PC-3 (cell line): ENCODE data around the gene FBLN1. TPM values are rescaled to one million over a fixed set of nuclear protein-coding genes. Genes with fewer than 3 reads are reported as not detected.

Experiments used
- ATAC-seq: fragments of 200-7000 bp; cut with Tn5 transposase; 2 replicates; pipeline ENCODE4 v1.9.1; 2020; ENCODE audit warnings: mild to moderate bottlenecking, moderate library complexity
- BruUV-seq: library from RNA; stranded (reverse); fragments of 400-500 nt; replicated peaks from 2 replicates; lab custom pipeline; 2021; lab: Mats Ljungman, UMichigan
- CTCF ChIA-PET: fragments of 300-600 bp; sonication (Branson Sonifier 250); formaldehyde crosslinking; loops from one replicate; lab custom pipeline; 2022; ENCODE audit warnings: antibody characterized with exemption; lab: Charles Lee
- POLR2A ChIA-PET: fragments of 300-600 bp; sonication (Branson Sonifier 250); formaldehyde crosslinking; loops from one replicate; lab custom pipeline; 2022; ENCODE audit warnings: antibody characterized with exemption; ENCODE audit not compliant: unreplicated experiment; lab: Charles Lee
- DNase-seq: peaks from one replicate; pipeline ENCODE4 v3.0.0-alpha.2; 2015
- H2AFZ ChIP-seq: fragments of 300-600 bp; sonication (generic); 2 replicates; pipeline ENCODE4 v1.6.0; 2016; ENCODE audit warnings: antibody characterized with exemption, low read length
- H3F3A ChIP-seq: fragments of 300-600 bp; sonication (generic); one replicate; pipeline ENCODE4 v1.6.0; 2017; ENCODE audit warnings: antibody characterized with exemption, low read length, control low read depth, mild to moderate bottlenecking; ENCODE audit not compliant: unreplicated experiment
- H3K27ac ChIP-seq: fragments of 300-600 bp; sonication (generic); 2 replicates; pipeline ENCODE4 v1.5.1; 2016; ENCODE audit warnings: mild to moderate bottlenecking, low read length
- H3K27me3 ChIP-seq: fragments of 300-600 bp; sonication (generic); 2 replicates; pipeline ENCODE4 v1.6.1; 2016; ENCODE audit warnings: low read length, mixed read lengths
- H3K36me3 ChIP-seq: fragments of 300-600 bp; sonication (generic); 2 replicates; pipeline ENCODE4 v1.6.1; 2016; ENCODE audit warnings: low read depth, mixed run types, low read length, mixed read lengths
- H3K4me1 ChIP-seq: fragments of 300-600 bp; sonication (generic); 2 replicates; pipeline ENCODE4 v1.5.1; 2016; ENCODE audit warnings: low read length; ENCODE audit not compliant: insufficient read depth
- H3K4me2 ChIP-seq: fragments of 300-600 bp; sonication (generic); 2 replicates; pipeline ENCODE4 v1.6.0; 2016; ENCODE audit warnings: low read length
- H3K4me3 ChIP-seq: fragments of 300-600 bp; sonication (generic); 2 replicates; pipeline ENCODE4 v1.5.1; 2016; ENCODE audit warnings: mild to moderate bottlenecking, low read length, mixed read lengths
- H3K79me2 ChIP-seq: fragments of 300-600 bp; sonication (generic); 2 replicates; pipeline ENCODE4 v1.6.1; 2017; ENCODE audit warnings: low read length, mixed read lengths
- H3K9ac ChIP-seq: fragments of 300-600 bp; sonication (generic); 2 replicates; pipeline ENCODE4 v1.6.0; 2016; ENCODE audit warnings: mild to moderate bottlenecking, low read length
- H3K9me2 ChIP-seq: fragments of 300-600 bp; sonication (generic); replicated peaks from 2 replicates; pipeline ENCODE4 v1.6.1; 2016; ENCODE audit warnings: mixed run types, low read length, mixed read lengths
- H3K9me3 ChIP-seq: fragments of 300-600 bp; sonication (generic); 2 replicates; pipeline ENCODE4 v1.6.1; 2016; ENCODE audit warnings: low read length, mixed read lengths
- H4K20me1 ChIP-seq: fragments of 300-600 bp; sonication (generic); 2 replicates; pipeline ENCODE4 v1.6.1; 2016; ENCODE audit warnings: low read length, mixed read lengths
- CTCF ChIP-seq: fragments of 300-600 bp; sonication (generic); conservative IDR thresholded peaks from 2 replicates; pipeline ENCODE4 v1.5.1; 2017; ENCODE audit warnings: antibody characterized with exemption, low read depth, mild to moderate bottlenecking, low read length
- EZH2 ChIP-seq: fragments of 300-600 bp; sonication (generic); IDR thresholded peaks from one replicate; pipeline ENCODE4 v1.6.1; 2017; ENCODE audit warnings: antibody characterized with exemption, mild to moderate bottlenecking, low read length; ENCODE audit not compliant: unreplicated experiment
- EZH2phosphoT487 ChIP-seq: fragments of 300-600 bp; sonication (generic); IDR thresholded peaks from 2 replicates; pipeline ENCODE4 v1.6.1; 2018; ENCODE audit warnings: mild to moderate bottlenecking, antibody characterized with exemption, low read length, borderline replicate concordance
- intact Hi-C: fragments of 100-400 bp; cut with micrococcal nuclease; formaldehyde crosslinking; loops from 2 replicates; pipeline ENCODE4 v1.9.0; 2023
- total RNA-seq: library from RNA; depleted of rRNA; stranded (reverse); fragments of >200 nt; gene quantifications from 2 replicates; pipeline ENCODE4 v1.2.3, GENCODE V29; 2014

Gene FBLN1
- total RNA-seq, 1 experiment from 2014 or later, result 13.4 TPM

DNA sequence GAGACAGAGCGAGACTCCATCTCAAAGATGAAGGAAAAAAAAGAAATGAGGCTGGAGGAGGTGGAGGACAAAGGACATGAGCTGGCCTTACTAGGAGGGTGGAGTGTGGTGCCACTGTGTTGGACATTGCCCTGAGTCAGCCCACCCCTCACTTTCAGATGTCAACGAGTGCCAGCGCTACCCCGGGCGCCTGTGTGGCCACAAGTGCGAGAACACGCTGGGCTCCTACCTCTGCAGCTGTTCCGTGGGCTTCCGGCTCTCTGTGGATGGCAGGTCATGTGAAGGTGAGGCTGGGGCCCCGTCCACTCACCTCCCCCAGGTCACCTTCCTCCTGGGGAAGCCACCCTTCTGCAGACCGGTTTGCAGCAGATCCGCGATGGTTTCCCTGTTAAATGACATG, 40.6 kb downstream of the FBLN1 start:
- no TSS peak for BruUV-seq
- H3K9me2 ChIP-seq, result no peaks in the 10 kb centered on the region
- no peaks in the 10 kb centered on the region for H4K20me1 ChIP-seq
- no peak overlapping the region for H3K4me2 ChIP-seq
- no peaks in the 10 kb centered on the region for H3F3A ChIP-seq
- DNase-seq (no peak), ATAC-seq (no peak)
- H3K9ac ChIP-seq, result no peak overlapping the region
- no peak for TF ChIP-seq EZH2phosphoT487
- TF ChIP-seq EZH2, result no peak
- no peak for TF ChIP-seq CTCF
- H3K27me3 ChIP-seq, result no peaks in the 10 kb centered on the region
- no peaks in the 10 kb centered on the region for H3K4me1 ChIP-seq
- CTCF ChIA-PET, result no interaction called here
- POLR2A ChIA-PET, result no interaction called here
- no peak overlapping the region for H3K27ac ChIP-seq
- H3K4me3 ChIP-seq, result no peak overlapping the region
- intact Hi-C loops, result no loop called here
- H3K79me2 ChIP-seq, result no peaks in the 10 kb centered on the region
- H3K36me3 ChIP-seq, result no peaks in the 10 kb centered on the region
- no peaks in the 10 kb centered on the region for H3K9me3 ChIP-seq
- H2AFZ ChIP-seq, result no peak overlapping the region

DNA sequence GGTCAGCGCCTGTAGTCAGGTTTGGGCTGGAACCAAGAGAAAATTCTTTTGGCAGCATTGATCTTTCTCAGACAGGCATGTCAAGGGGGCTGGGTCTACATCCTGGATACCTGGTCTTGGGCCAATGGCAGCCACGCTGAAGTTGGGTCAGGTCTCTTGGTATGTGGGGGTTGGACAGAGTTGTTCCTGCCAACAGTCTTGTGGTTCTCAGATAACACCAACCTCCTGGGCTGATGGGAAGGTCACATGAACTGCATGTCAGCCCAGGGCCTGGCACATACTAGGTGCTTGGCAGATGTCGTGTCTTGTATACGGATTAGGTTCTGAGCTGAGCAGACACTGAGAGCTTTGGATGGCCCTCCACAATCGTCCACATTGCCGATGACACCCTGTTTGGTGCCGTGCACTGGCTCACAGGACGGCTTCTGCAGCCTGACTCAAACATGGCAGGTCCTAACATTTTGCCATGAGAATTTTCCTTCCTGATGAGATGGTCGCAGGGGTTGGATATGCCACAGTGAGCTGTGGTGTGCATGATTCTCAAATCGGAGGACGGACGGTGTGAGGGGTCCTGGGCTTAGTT, 42.0 kb downstream of the FBLN1 start:
- no peaks in the 10 kb centered on the region for H3K9me3 ChIP-seq
- no peak overlapping the region for H2AFZ ChIP-seq
- no peaks in the 10 kb centered on the region for H3K79me2 ChIP-seq
- POLR2A ChIA-PET, result no interaction called here
- BruUV-seq, result no TSS peak
- no peak overlapping the region for H3K4me3 ChIP-seq
- no peak overlapping the region for H3K9ac ChIP-seq
- CTCF ChIA-PET, result no interaction called here
- H3F3A ChIP-seq, result no peaks in the 10 kb centered on the region
- no peak for DNase-seq
- no peak for ATAC-seq
- TF ChIP-seq EZH2phosphoT487 (no peak), EZH2 (no peak), CTCF (no peak)
- no peak overlapping the region for H3K27ac ChIP-seq
- intact Hi-C loops, result no loop called here
- H3K4me1 ChIP-seq, result peaks cover 12% of the 10 kb centered on the region
- H3K4me2 ChIP-seq, result no peak overlapping the region
- H3K9me2 ChIP-seq, result no peaks in the 10 kb centered on the region
- H3K36me3 ChIP-seq, result no peaks in the 10 kb centered on the region
- H3K27me3 ChIP-seq, result no peaks in the 10 kb centered on the region
- H4K20me1 ChIP-seq, result no peaks in the 10 kb centered on the region

DNA sequence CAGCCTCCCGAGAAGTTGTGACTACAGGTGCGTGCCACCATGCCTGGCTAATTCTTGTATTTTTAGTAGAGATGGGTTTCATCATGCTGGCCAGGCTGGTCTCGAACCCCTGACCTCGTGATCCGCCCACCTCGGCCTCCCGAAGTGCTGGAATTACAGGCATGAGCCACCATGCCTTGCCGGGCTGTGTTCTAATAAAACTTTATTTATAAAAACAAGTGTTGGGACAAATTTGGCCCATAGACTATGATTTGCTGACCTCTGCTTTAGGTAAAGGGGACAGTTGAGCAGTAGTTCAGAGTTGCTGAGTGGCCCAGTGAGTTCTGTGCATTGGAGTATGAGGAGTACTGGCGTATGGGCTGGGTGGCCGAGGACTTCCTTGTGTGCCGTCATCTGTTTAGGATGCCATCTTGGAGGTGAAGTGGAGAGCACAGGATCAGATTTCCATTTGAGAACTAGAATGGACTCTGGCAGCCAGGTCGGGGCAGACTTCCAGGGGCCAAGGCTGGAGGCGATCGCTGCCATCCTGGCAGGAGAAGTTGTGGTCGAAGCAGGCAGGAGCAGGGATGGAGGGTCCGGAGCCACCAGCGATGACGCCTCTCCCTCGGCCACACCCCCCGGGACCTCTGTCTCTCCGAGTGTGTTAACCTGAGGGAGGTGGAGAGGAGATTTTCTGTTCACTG, 43.8 kb downstream of the FBLN1 start:
- BruUV-seq, result no TSS peak
- Histone ChIP-seq H3K79me2 (no peaks in the 10 kb centered on the region), H4K20me1 (no peaks in the 10 kb centered on the region), H2AFZ (no peak overlapping the region), H3K9me2 (no peaks in the 10 kb centered on the region), H3K27me3 (no peaks in the 10 kb centered on the region), H3F3A (no peaks in the 10 kb centered on the region), H3K9me3 (no peaks in the 10 kb centered on the region), H3K4me2 (no peak overlapping the region), H3K9ac (no peak overlapping the region), H3K4me1 (peaks cover 15% of the 10 kb centered on the region), H3K36me3 (no peaks in the 10 kb centered on the region), H3K27ac (no peak overlapping the region), H3K4me3 (no peak overlapping the region)
- ATAC-seq (no peak), DNase-seq (no peak)
- ChIA-PET CTCF (no interaction called here), POLR2A (no interaction called here)
- TF ChIP-seq EZH2 (no peak), CTCF (no peak), EZH2phosphoT487 (no peak)
- intact Hi-C loops, result no loop called here
